ENCODE data around the gene WAPL.
"Not testable (repeated sequence)": the region's sequence is repeated elsewhere in the genome, so short reads cannot be mapped to it uniquely, and the experiment has no call there.

Gene WAPL

DNA sequence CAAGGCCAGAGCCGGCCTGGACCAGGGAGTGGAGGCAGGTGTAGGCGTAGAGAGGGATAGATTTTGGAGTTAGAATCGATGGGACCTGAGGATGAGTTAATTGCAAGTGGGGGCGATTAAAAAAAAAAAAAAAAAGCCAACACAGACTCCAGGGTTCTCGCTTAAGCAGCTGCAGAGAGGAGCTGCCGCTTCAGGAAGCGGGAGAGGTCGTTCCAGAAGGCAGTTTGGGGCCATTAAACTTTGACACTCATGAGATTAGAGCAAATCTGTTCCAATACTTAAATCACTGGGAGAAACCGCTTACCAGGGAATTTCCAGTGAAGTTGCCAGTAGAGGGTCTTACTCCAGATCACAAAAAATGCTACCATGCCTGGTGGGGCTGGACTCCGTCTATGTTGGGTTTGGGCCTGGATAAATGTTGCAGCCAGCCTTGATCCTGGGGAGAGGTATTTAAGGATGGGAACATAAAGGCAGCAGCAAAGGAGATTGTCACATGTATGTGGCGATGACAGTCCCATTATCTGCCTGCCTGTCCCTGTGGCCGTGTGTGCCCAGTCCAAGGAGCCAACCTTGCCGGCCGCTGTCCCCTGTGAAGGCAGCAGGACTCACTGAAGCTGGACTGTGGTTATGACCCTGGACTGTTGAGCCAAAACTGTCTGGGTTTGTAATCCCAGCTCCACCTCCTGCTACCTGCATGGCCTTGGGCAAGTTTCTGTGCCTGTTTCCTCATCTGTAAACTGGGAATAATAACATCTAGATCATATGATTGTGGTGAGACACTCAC is 131.1 kb downstream of the WAPL start:
- H3K4me3 ChIP-seq (ENCODE audit: low read depth, low read length) = no peak overlapping the region
- TF ChIP-seq, protein P1, sequence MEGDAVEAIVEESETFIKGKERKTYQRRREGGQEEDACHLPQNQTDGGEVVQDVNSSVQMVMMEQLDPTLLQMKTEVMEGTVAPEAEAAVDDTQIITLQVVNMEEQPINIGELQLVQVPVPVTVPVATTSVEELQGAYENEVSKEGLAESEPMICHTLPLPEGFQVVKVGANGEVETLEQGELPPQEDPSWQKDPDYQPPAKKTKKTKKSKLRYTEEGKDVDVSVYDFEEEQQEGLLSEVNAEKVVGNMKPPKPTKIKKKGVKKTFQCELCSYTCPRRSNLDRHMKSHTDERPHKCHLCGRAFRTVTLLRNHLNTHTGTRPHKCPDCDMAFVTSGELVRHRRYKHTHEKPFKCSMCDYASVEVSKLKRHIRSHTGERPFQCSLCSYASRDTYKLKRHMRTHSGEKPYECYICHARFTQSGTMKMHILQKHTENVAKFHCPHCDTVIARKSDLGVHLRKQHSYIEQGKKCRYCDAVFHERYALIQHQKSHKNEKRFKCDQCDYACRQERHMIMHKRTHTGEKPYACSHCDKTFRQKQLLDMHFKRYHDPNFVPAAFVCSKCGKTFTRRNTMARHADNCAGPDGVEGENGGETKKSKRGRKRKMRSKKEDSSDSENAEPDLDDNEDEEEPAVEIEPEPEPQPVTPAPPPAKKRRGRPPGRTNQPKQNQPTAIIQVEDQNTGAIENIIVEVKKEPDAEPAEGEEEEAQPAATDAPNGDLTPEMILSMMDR (IDR thresholded peaks at IDR 0.05; ENCODE audit: low read depth, low read length) = no peak

DNA sequence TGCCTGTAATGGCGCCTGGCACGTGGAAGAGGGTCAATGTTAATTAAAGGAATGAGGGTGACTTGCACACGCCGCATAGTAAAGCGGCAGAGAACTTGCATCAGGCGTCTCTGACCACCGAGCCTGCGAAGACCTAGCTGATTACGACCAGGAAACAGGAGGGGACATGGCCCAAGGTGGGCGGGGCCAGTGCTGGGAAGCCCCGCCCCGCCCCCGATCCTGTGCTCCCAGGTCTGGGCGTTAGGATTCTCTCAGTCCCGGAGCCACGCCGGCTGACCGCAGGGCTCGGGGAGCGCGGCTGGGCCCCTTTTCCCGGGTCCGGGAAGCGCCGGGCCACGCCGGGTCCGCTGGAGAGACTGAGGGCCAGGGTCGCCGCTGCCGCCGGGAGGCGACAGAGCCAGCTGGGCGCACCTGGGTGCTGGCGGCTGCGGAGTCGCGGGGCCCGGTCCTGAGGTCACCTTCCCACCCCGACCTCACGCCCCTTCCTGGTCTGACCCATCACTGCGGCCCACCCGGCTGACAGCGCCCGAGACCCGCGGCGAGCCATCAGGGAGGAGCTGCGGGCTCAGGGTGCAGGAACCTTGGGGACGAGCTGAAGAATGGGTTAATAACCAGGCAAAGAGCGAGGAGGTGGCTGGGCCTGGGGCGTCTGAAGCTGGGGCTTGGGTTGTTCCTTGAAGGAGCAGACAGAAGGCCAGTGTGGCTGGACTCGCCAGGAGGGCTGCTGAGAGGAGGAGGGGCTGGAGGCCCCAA is 132.0 kb downstream of the WAPL start:
- peak overlapping the region; percentile 14; the same call in 1 of the 2 replicates for H3K4me3 ChIP-seq (ENCODE audit: low read depth, low read length)
- TF ChIP-seq, protein P1 (IDR thresholded peaks at IDR 0.05; ENCODE audit: low read depth, low read length) = no peak

DNA sequence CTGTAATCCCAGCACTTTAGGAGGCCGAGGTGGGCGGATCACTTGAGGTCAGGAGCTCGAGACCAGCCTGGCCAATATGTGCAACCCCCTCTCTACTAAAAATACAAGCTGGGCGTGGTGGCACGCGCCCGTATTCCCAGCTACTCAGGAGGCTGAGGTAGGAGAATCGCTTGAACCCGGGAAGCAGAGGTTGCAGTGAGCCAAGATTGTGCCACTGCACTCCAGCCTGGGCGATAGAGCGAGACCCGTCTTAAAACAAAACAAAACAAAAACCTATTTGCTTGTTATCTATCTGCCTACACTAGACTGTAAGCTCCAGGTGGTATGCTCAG is 132.5 kb downstream of the WAPL start:
- H3K4me3 ChIP-seq (ENCODE audit: low read depth, low read length) = not testable (repeated sequence)

DNA sequence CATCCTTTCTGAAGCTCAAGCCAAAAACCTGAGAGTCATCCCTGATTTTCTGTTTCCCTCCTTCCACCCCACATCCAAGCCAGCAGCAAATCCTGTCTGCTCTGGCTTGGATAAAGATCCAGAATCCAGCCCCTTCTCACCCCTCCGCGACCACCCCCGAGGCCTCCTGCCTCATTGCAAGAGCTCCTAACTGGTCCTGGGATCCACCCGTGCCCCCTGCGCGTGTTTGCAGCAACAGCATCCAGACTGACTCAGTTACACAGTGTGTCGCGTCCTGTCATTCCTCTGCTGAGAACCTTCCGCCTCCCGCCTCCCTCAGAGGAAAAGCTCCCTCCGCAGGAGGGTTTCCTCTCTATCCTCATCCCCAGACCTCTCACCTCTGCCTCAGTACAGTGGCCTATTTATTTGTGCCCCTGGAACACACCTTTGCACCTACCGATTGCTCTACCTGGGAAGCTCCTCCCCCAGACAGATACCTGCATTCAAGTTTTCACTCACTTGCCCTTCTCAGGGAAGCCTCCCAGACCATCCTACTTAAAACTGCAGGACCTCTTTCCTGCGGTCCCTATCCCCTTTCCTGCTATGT is 133.4 kb downstream of the WAPL start:
- H3K4me3 ChIP-seq (ENCODE audit: low read depth, low read length) = no peak overlapping the region
- TF ChIP-seq, protein P1 (IDR thresholded peaks at IDR 0.05; ENCODE audit: low read depth, low read length) = no peak

DNA sequence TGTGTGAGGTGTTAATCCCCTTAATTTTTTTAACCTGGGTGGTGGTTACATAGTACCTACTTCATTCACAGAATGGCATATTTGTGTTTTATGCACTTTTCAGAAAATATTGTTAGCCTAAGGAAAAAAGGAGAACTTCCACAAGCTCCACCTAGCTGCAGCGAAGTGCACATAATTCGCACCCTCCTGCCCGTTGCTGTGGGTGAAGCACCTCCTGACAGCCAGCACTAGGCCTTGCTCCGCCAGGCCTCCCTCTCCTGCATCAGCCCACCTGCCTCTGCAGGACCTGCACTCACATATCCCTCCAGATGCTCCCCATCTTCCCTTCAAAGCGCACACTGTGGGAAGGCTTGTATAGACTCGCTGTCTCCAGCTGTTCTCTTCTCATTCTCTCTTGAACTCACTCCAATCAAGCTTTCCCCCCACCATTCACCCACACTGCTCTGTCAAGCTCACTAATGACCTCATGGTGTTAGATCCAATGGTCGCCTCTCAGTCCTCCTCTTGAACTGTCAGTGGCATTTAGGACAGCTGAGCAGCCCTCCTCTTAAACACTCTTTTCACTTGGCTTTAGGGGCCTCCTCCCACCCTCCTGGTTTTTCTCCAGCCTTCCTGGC is 134.3 kb downstream of the WAPL start:
- H3K4me3 ChIP-seq (ENCODE audit: low read depth, low read length) = no peak overlapping the region
- TF ChIP-seq, protein P1 (IDR thresholded peaks at IDR 0.05; ENCODE audit: low read depth, low read length) = no peak

DNA sequence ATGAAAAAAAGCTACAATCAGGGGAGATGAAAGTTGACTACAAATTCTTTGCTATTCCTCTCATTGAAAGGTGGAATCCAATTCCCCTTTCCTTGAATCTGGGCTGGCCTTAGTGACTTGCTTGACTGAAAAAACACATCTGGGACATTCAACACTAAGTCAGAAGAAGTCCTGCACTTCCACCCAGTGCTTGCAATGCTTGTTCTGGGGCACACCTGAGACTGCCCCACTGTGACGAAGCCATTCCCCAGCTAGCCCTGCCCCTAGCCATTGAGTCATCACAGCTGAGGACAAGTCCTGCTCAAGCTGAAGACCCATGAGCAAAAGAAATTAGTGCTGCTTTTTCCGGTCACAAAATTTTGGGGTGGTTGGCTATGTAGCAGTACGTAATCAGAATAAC is 135.8 kb downstream of the WAPL start:
- no peak overlapping the region for H3K4me3 ChIP-seq (ENCODE audit: low read depth, low read length)
- TF ChIP-seq, protein P1 (IDR thresholded peaks at IDR 0.05; ENCODE audit: low read depth, low read length) = no peak

Data from WI38 (cell line).